GM12878 (cell line): ENCODE results near the gene SIPA1. TPM values are rescaled to one million over a fixed set of nuclear protein-coding genes. Genes with fewer than 3 reads are reported as not detected.

Experiments used
- ATAC-seq: fragments of 200-7000 bp; cut with Tn5 transposase; 3 replicates; pipeline ENCODE4 v1.9.1; 2020; ENCODE audit warnings: mild to moderate bottlenecking, moderate library complexity
- BruUV-seq: library from RNA; stranded (reverse); fragments of 400-500 nt; replicated peaks from 2 replicates; lab custom pipeline; 2021; lab: Mats Ljungman, UMichigan
- CTCF ChIA-PET: fragments of 300-600 bp; sonication (Branson Sonifier 250); formaldehyde crosslinking; extraction: SDS; loops from one replicate; lab custom pipeline; 2021; ENCODE audit warnings: inconsistent platforms; lab: Yijun Ruan, JAX
- POLR2A ChIA-PET: fragments of 350-600 bp; formaldehyde crosslinking; extraction: SDS; loops from one replicate; lab custom pipeline; 2021; ENCODE audit warnings: inconsistent platforms; lab: Charles Lee
- RAD21 ChIA-PET: fragments of 300-600 bp; sonication (Branson Sonifier 250); formaldehyde crosslinking; loops from one replicate; lab custom pipeline; 2023; ENCODE audit warnings: antibody characterized with exemption; ENCODE audit not compliant: unreplicated experiment; lab: Charles Lee
- SMC1A ChIA-PET: fragments of 300-600 bp; sonication (Branson Sonifier 250); formaldehyde crosslinking; loops from one replicate; lab custom pipeline; 2023; ENCODE audit not compliant: unreplicated experiment, uncharacterized antibody; lab: Charles Lee
- DNase-seq: peaks from one replicate; pipeline ENCODE4 v3.0.0-alpha.2; 2011; ENCODE audit warnings: low read depth, low spot score
- FAIRE-seq: peaks from 3 replicates; lab custom pipeline; 2011; peaks lifted over from hg19 to GRCh38; lab: Jason Lieb, UNC
- H2AFZ ChIP-seq: 2 replicates; pipeline ENCODE4 v1.6.0; 2011; ENCODE audit warnings: low read depth, low read length, control low read depth; ENCODE audit not compliant: control insufficient read depth
- H3K27ac ChIP-seq: 2 replicates; pipeline ENCODE4 v1.5.1; 2011; ENCODE audit warnings: control low read depth; ENCODE audit not compliant: control insufficient read depth, insufficient read depth
- H3K27me3 ChIP-seq, 2 experiments: replicated peaks in 1 of 2; 2 replicates each; pipeline versions ENCODE4 v1.6.0 to v1.6.1; 2011; ENCODE audit warnings: low read length in 1 of 2; ENCODE audit not compliant: control insufficient read depth in 2 of 2, insufficient read depth in 2 of 2
- H3K36me3 ChIP-seq, 2 experiments: 2 replicates each; pipeline ENCODE4 v1.5.1; 2011; ENCODE audit warnings: low read length in 1 of 2; ENCODE audit not compliant: control insufficient read depth in 2 of 2, insufficient read depth in 2 of 2
- H3K4me1 ChIP-seq: 2 replicates; pipeline ENCODE4 v1.6.1; 2011; ENCODE audit warnings: mild to moderate bottlenecking, low read length, moderate library complexity, mixed read lengths; ENCODE audit not compliant: control insufficient read depth, insufficient read depth
- H3K4me2 ChIP-seq: 2 replicates; pipeline ENCODE4 v1.6.0; 2011; ENCODE audit warnings: control low read depth; ENCODE audit not compliant: control insufficient read depth, insufficient read depth
- H3K4me3 ChIP-seq: fragments of 200-600 bp; sonication (generic); 2 replicates; pipeline ENCODE4 v1.5.1; 2016
- H3K79me2 ChIP-seq: 2 replicates; pipeline ENCODE4 v1.6.0; 2011; ENCODE audit warnings: low read length; ENCODE audit not compliant: control insufficient read depth, insufficient read depth
- H3K9ac ChIP-seq: 2 replicates; pipeline ENCODE4 v1.8.0; 2011; ENCODE audit warnings: low read length, control low read depth, mixed read lengths; ENCODE audit not compliant: control insufficient read depth, insufficient read depth
- H3K9me3 ChIP-seq: replicated peaks from 3 replicates; pipeline ENCODE4 v1.5.1; 2011; ENCODE audit warnings: mild to moderate bottlenecking, low read length; ENCODE audit not compliant: control insufficient read depth, insufficient read depth
- H4K20me1 ChIP-seq: 2 replicates; pipeline ENCODE4 v1.6.0; 2011; ENCODE audit not compliant: control insufficient read depth, insufficient read depth
- CREB1 ChIP-seq: IDR thresholded peaks from 2 replicates; pipeline ENCODE4 v1.6.1; 2012; ENCODE audit warnings: low read depth, mild to moderate bottlenecking, inconsistent platforms
- EED ChIP-seq: sonication (generic); IDR thresholded peaks from 2 replicates; pipeline ENCODE4 v1.6.1; 2016; ENCODE audit warnings: antibody characterized with exemption, low read depth
- MEF2A ChIP-seq: IDR thresholded peaks from 2 replicates; pipeline ENCODE4 v1.6.1; 2011; ENCODE audit warnings: low read depth, mild to moderate bottlenecking, low read length, moderate library complexity; ENCODE audit not compliant: insufficient read depth
- POLR2A ChIP-seq: IDR thresholded peaks from 2 replicates; pipeline ENCODE4 v1.6.1; 2011; ENCODE audit warnings: low read depth, mild to moderate bottlenecking, low read length
- WGBS: methylation state at CpG from one replicate; pipeline ENCODE4 v1.1.6; 2016; ENCODE audit warnings: low lambda C conversion rate; ENCODE audit not compliant: insufficient replicate concordance, insufficient coverage; ENCODE audit errors: missing lambda C conversion rate; 5-methylcytosine and 5-hydroxymethylcytosine counted together
- in situ Hi-C: fragments of 300-500 bp; cut with MboI; formaldehyde crosslinking; loops from 9 replicates; pipeline ENCODE4 v1.14.3; 2018; ENCODE audit warnings: mixed read lengths
- intact Hi-C: fragments of 100-400 bp; cut with micrococcal nuclease; formaldehyde crosslinking; loops from one replicate; pipeline ENCODE4 v1.14.2; 2022; ENCODE audit not compliant: unreplicated experiment
- polyA plus RNA-seq, 11 experiments: library from polyadenylated mRNA; depleted of rRNA in 4 of 11; unstranded in 6 of 11; stranded (reverse) in 5 of 11; fragments of >200 nt; fragmentation: Nextera tagmentation in 4 of 11; fragmentation: Illumina TruSeq in 1 of 11; extraction: Ambion mirVana in 4 of 11; extraction: Trizol in 1 of 11; gene quantifications; 1 replicate in 1 of 11; 2 replicates in 10 of 11; pipeline versions ENCODE4 v1.2.1 to v1.2.3, GENCODE V29; 2011 to 2016; ENCODE audit warnings: inconsistent platforms in 2 of 11, missing spikeins in 2 of 11, low read depth in 1 of 11
- total RNA-seq, 4 experiments: library from RNA; depleted of rRNA in 3 of 4; stranded (reverse); fragments of >200 nt in 3 of 4; fragmentation: Illumina TruSeq in 1 of 4; extraction: Trizol in 1 of 4; gene quantifications; 2 replicates each; pipeline versions ENCODE4 v1.2.1 to v1.2.3, GENCODE V29; 2013 to 2021
- TF ChIP-seq, protein P1 (sequence below): fragments of 450-650 bp; formaldehyde crosslinking; IDR thresholded peaks from 2 replicates; pipeline ENCODE4 v1.4.0; 2020; ENCODE audit warnings: mild to moderate bottlenecking, moderate library complexity

SIPA1 gene
- total and polyA plus RNA-seq, 10 of the 15 experiments (the other 5 are each of a cell fraction or from before 2014, with no cell fraction given) = 1.0 to 139 (median 33.4) TPM

DNA sequence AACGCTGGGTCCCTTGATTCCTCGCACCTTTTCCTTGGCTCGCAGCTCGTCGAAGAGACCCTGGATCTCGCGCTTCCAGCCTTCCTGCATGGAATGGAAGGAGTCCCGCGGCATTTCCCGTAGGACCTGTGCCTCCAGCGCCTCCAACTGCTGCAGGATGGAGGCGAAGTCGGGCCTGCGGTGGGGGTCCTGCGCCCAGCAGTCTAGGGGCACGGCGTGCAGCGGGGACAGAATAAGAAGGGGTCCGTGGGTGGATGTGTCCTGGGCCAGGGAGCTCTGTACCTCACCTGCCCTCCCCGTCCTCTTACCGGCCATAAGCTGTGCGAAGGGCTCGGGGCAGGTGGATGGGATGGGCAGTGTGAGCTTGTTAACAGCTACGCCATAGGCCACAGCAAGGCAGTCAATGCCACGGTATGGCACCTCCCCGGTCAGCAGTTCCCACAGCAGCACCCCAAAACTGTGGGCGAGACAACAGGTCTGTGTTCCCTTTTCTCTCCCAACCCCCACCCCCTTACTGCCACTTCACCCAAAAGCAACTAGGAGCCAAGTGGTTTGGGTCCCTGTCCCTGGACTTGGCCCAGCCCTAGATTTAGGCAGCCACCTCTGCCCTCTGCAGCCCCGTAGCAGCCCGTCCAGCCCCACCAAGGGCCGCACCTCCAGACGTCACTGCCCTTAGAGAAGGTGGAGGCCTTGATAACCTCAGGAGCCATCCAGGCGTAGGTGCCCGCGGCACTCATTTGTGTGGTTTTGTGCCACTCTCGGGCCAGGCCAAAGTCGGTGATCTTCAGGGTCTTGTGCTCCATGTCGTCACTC is 30.1 kb upstream of the SIPA1 start:
- ChIA-PET CTCF (interaction anchor here (0.9 to 1.5 kb wide), 2 partner anchors 13 to 20 kb away, joined by 3 read pairs; no protein-coding TSS in a partner anchor), POLR2A (interaction anchor here (0.6 to 2.5 kb wide), 2 partner anchors 14 to 48 kb away, joined by 3 to 12 read pairs; no protein-coding TSS in a partner anchor), SMC1A (interaction anchor here (1.0 kb wide), 1 partner anchor 13 kb away, joined by 3 read pairs; no protein-coding TSS in a partner anchor), RAD21 (no interaction called here)
- WGBS = over 99% methylated on average over 37 of the region's 37 CpGs
- H3K27ac ChIP-seq = no peak overlapping the region
- ATAC-seq (no peak), DNase-seq (no peak), FAIRE-seq (no peak)
- H3K4me2 ChIP-seq = no peak overlapping the region
- no peak overlapping the region for H3K4me3 ChIP-seq
- peaks cover 26% of the 10 kb centered on the region for H3K79me2 ChIP-seq
- no peaks in the 10 kb centered on the region; the same call in 1 of the 2 replicates for H4K20me1 ChIP-seq
- H2AFZ ChIP-seq = no peak overlapping the region
- no TSS peak for BruUV-seq
- in situ Hi-C loops (no loop called here), intact Hi-C loops (no loop called here)
- no peaks in the 10 kb centered on the region for H3K27me3 ChIP-seq
- H3K4me1 ChIP-seq = peaks cover 12% of the 10 kb centered on the region
- TF ChIP-seq MEF2A (no peak), POLR2A (peak; percentile 18; the same call in 1 of the 2 replicates), EED (no peak), CREB1 (no peak)
- TF ChIP-seq, protein P1, sequence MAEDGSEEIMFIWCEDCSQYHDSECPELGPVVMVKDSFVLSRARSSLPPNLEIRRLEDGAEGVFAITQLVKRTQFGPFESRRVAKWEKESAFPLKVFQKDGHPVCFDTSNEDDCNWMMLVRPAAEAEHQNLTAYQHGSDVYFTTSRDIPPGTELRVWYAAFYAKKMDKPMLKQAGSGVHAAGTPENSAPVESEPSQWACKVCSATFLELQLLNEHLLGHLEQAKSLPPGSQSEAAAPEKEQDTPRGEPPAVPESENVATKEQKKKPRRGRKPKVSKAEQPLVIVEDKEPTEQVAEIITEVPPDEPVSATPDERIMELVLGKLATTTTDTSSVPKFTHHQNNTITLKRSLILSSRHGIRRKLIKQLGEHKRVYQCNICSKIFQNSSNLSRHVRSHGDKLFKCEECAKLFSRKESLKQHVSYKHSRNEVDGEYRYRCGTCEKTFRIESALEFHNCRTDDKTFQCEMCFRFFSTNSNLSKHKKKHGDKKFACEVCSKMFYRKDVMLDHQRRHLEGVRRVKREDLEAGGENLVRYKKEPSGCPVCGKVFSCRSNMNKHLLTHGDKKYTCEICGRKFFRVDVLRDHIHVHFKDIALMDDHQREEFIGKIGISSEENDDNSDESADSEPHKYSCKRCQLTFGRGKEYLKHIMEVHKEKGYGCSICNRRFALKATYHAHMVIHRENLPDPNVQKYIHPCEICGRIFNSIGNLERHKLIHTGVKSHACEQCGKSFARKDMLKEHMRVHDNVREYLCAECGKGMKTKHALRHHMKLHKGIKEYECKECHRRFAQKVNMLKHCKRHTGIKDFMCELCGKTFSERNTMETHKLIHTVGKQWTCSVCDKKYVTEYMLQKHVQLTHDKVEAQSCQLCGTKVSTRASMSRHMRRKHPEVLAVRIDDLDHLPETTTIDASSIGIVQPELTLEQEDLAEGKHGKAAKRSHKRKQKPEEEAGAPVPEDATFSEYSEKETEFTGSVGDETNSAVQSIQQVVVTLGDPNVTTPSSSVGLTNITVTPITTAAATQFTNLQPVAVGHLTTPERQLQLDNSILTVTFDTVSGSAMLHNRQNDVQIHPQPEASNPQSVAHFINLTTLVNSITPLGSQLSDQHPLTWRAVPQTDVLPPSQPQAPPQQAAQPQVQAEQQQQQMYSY = no peak
- no peaks in the 10 kb centered on the region for H3K9me3 ChIP-seq
- H3K36me3 ChIP-seq = peaks cover 18 to 33% of the 10 kb centered on the region in 2 experiments; a peak in 3 of 4 replicates
- H3K9ac ChIP-seq = no peak overlapping the region
